Epithelial cell of proximal tubule (primary cell): ENCODE results near the gene TIGD6. TPM values are rescaled to one million over a fixed set of nuclear protein-coding genes. Genes with fewer than 3 reads are reported as not detected.

ENCODE experiments used
- total RNA-seq: library from RNA; depleted of rRNA; stranded (reverse); fragments of >200 nt; gene quantifications from 2 replicates; pipeline ENCODE4 v1.2.3, GENCODE V29; 2015

TIGD6 gene
- total RNA-seq, 1 donor from 2014 or later = 0.75 TPM

Other genes with a start within 250 kb of the TIGD6 start
- gene PDE6A, start 55.9 kb downstream of the TIGD6 start, total RNA-seq = not detected in 2 replicates
- gene SLC26A2, start 39.9 kb downstream of the TIGD6 start, total RNA-seq = 10.3 and 11.9 TPM in 2 replicates
- 28.4 and 29.1 TPM in 2 replicates for gene HMGXB3, start 85 bp upstream of the TIGD6 start, total RNA-seq
- not detected in 2 replicates for gene CSF1R, start 85.9 kb upstream of the TIGD6 start, total RNA-seq
- gene PDGFRB, start 155.2 kb upstream of the TIGD6 start, total RNA-seq = 2.2 and 4.6 TPM in 2 replicates
- gene CDX1, start 166.1 kb upstream of the TIGD6 start, total RNA-seq = not detected in 2 replicates
- gene SLC6A7, start 189.4 kb upstream of the TIGD6 start, total RNA-seq = not detected in 2 replicates